NCI-H1436 treated with DMSO at 0.1 percent for 48 hours (cell line): Measurements from ENCODE around the gene RNF130.
"Not testable (repeated sequence)": the region's sequence is repeated elsewhere in the genome, so short reads cannot be mapped to it uniquely, and the experiment has no call there.

ENCODE experiments used
- DNase-seq: peaks from one replicate; lab custom pipeline; 2025; lab: John Stamatoyannopoulos, UW

RNF130 gene

DNA sequence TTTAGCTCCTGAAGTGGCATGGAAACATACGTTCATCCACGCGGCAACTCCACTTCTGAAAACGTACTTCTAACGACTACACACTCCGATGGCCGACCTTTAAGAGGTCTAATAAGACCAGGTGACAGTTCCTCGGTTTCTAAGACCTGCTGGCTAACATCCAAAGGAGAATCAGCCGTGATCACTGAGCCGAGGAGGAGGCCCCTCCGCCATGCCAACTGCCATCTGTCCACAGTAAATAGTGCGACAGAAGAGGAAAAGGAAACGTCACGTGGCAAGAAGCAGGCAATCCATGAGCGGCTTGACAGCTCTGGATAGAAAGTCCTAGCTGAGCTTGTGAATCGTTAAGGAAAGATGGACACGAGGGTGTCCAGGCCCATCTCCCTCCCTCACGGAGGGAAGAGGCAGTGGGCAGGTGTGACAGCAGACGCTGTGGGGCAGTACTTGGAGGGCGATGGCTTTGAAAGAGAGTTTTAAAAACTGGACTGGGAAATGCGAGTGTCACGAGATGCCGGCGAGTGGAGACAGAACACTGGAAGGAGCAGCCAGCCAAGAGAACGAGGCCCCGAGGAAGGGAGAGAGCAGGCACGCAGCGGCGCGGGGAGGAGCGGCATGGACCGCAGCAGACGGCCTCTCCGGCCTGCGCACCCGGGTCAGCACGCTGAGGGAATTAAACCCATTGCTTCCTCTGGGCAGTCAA is 97.2 kb downstream of the RNF130 start:
- no peak for DNase-seq

DNA sequence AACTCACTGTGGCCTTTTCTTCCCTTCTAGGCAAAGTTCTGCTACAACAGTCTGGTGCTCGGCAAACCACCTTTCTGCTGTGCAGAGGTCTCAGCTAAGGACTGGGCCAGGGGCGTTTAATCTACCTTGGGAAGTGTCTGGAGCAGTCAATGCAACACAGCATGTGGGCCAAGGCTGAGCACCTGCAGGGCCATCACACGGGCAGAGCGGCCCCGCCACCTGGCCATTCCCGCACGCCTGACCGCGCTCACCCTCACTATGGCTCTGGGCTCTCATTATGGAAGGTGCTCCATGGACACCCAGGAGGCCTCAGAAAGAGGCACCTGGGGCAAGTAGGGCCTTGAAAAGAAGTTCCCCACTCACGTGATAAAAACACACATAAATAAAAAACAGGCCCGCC is 98.2 kb downstream of the RNF130 start:
- DNase-seq = no peak

DNA sequence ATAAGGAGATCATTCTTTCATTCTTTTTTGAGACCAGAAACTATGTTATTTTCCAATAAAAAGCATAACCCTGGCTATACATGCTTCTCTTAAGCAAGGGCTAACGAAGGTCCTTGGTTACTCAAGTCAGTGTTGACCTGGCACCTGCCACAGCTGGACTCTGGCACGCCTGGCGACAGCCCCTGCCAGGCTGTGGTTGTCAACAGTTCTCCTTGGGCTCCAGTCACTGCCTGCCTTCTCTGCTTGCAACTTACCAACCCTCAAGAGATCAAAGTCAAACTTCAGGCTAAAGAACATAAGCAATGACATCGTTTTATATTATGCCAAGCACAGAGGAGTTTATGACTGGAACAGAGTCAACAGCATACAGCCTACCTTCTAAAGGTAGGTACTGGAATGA is 102.4 kb downstream of the RNF130 start:
- no peak for DNase-seq

DNA sequence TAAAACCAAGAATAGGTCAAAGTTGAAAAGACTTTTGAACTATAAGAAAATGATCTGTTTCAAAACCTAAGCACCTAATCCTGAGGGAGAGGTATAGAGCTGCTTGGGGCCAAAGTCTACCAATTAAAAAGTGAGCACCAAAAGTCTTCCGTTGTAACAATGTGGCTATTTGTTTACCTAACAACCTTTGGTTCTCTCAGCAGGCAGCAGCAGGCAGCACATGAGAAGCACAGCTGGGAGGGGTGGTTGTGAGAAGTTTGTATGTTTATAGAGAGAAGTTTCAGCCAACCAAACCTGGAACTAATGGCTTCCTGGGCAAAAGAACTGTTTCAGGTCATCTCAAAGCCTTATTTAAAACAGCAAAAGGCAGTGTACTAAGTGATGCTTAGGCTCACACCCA is 104.1 kb downstream of the RNF130 start:
- no peak for DNase-seq

DNA sequence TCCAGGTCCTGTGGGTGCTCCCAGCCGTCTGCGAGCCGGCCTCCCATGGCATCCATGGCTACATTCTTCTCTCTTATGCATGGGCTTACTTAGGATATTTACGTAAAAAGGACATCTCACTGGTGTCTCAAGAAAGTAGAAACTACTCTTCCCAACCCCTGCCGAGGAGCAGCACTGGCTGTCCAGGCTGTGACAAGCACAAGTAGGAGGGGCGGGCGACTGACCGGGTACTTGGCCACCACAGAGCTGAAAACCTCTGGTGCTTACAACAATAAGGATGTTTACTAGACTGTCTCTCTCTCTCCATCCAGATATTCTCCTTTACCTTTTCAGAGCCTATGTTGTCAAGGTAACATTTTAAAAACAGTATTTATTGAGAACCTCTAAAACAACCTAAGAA is 107.5 kb downstream of the RNF130 start:
- no peak for DNase-seq

DNA sequence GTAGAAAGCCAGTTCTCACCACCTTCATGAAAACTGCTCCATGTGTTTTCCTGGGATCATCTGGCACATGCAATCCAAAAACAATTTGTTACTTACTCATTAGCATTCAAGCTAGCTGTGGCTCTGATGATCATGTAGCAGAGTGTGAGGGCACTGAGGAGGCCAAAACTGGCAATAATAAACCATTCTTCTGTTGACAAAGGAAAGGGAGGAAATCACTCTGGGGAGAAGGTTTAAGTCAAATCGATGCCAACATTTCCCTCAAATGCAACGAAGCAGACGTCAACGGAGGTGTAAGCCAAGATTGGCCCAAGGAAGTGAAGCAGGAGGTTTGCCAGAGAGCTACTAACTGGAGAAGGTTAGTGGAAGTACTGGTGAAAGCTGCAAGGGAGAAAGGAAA is 108.2 kb downstream of the RNF130 start:
- DNase-seq = no peak

DNA sequence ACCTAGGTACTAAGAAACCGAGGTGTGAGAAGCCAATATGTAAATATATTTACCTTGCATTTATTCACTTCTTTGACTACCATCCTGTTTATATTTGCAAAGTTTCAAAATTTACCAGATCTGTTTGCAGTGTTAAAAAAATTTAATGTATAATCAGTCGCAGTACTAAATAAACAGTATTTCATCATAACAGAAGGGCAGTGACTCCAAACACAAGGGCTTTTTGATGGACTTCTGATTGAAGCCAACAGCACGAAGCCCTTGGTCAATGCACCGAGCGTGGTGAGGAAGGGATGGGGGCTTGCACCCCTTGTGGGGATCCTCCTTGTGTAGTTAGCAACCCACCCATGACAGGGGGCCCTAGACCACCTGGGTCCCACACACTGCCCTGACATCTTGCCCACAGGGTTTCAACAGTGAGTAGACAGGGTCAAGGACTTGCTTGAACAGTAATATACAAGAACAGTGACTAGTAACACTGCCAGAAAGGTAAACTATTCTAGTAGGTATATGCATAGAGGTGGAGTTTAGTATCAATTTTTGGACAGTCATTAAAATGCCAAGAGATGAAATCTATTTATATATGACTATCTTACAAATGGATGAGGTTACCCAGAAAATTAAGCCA is 111.2 kb downstream of the RNF130 start:
- DNase-seq = no peak

DNA sequence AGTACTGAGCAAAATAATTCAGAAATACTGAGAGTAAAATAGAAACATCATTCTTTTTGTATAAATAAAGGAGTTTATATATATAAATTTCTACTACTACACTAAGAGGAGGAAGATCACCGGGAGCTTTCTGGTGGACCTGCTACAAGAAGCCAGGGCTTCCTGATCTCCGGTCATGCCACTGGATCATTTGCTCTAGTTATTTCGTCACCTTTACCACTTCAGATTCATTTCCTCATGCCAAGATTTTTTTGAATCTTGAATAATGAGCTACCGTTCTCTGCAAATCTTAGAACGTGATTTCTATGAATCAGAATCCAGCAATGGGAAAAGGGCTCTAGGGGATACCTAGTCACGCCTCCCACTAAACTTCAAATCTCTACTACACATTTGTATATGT is 111.9 kb downstream of the RNF130 start:
- DNase-seq = no peak

DNA sequence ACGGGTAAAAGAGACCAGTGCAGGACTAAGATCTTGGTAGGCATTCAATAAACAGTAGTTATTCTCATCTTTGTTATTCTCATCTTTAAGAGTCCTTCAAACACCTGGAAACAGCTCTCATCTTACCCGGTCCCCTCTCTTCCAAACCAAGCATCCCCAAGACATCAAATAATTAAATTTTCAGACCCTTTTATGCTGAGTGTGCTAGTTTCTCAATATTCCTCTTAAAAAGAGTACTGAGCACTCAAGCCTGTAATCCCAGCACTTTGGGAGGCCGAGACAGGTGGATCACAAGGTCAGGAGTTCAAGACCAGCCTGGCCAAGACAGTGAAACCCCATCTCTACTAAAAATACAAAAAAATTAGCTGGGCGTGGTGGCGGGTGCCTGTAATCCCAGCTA is 112.4 kb downstream of the RNF130 start:
- not testable (repeated sequence) for DNase-seq

DNA sequence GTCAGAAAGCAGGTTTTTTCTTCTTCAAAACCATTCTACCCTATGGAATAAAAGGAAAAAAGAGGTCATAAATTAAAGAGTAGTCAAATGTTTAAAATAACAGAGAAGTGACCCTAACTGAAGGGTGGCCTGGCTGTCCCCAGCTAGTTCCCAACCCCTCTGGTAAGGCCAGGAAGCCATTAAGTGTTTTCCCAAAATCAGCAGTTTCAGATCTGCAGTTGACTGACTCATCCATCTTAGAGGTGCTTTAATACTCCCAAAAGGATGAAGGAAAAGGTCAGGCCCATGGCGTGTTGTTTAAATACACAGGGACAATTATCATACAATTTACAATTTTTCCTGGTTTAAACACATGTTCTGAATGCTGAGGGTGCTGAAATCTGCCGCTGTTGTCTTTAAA is 115.9 kb downstream of the RNF130 start:
- no peak for DNase-seq

DNA sequence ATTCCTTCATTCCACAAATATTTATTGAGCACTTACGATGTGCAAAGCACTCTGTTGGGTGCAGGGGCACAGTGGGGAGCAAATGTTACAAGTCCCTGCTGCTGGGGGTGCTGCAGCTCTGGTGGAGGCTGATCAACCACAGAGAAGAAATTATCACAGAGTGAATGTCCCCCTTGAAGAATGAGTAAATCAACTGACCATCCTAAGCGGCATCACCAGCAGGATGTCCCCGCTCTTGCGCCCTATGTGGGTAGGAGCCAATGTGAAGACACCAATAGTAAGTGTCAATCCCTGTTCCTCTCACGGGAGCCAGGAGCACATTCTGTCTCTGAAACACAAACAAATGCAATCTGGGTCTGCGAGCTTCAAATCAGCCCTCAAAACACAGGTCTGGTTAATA is 116.5 kb downstream of the RNF130 start:
- DNase-seq = no peak

DNA sequence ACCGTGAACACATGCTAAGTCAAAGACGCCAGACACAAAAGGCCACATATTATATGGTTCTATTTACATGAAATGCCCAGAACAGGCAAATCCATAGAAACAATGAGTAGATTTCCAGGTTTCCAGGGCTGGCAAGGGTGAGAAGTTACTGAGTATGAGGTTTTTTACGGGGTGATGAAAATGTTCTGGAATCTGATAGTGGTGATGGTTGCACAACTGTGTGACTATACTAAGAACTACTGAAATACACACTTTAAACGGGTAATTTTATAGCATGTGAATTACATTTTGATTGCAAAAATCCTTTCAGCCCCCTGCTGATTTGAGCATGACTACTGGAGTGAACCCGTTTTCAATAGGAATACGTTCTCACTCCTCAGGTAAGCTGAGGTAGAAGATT is 117.1 kb downstream of the RNF130 start:
- no peak for DNase-seq

DNA sequence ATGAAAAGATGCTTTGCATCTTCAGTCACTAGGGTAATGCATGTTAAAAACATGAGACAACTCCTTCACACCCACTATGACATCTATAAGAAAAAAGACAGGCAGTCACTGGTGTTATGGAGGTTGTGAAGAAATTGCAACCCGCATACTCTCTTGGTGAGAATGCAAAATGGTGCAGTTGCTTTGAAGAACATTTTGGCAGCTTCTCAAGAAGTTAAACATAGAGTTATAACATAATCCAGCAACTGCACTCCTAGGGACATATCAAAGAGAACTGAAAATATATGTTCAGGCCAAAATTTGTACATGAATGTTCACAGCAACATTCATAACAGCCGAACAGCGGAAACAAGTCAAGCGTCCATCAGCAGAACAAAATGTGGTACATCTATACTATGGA is 117.6 kb downstream of the RNF130 start:
- no peak for DNase-seq

DNA sequence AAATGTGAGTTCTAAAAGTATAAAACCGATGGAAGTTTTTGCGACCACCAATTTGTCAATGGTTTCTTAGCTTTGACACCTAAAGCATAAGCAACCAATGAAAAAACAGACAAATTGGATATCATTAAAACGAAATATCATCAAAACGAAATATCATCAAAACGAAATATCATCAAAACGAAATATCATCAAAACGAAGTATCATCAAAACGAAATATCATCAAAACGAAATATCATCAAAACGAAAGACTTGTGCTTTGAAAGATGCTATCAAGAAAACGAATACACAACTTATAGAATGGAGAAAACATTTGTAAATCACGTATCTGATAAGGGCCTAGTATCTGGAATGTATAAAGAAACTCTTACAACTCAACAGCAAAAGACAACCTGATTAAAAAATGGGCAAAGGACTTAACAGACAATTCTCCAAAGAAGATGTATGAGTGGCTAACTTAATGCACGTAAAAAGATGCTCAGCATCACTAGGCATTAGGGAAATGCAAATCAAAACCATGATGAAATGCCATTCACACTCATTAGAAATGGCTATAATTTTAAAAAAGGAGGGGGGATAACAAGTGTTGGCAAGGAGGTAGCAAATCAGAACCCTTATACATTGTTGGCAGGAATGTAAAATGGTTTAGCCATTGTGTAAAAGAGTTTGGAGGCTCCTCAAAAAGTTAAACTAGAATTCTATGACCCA is 134.4 kb downstream of the RNF130 start:
- no peak for DNase-seq

DNA sequence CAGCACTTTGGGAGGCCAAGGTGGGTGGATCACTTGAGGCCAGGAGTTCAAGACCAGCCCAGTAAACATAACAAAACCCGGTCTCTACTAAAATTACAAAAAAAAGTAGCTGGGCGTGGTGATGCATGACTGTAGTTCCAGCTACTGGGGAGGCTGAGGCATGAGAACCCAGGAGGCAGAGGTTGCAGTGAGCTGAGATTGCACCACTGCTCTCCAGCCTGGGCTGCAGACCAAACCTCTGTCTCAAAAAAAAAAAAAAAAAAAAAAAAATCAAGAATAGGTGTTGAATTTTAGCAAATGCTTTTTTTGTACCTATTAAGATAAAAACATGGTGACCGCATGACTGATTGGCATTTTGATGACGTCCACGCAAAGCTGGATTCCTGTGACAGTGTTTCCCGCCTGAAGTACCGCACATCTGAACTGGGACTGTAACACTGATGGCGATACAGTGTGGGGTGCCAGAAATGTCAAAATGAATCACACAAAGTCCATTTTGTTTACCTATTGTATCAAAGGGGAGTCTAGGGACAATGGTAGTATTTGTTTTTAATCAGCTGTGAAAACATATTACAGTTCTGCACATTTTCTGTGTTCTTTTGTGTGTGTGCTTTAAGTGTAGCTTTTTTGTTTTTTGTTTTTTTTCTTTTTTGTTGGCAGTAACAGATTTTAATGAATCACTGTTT is 140.6 kb downstream of the RNF130 start:
- no peak for DNase-seq

DNA sequence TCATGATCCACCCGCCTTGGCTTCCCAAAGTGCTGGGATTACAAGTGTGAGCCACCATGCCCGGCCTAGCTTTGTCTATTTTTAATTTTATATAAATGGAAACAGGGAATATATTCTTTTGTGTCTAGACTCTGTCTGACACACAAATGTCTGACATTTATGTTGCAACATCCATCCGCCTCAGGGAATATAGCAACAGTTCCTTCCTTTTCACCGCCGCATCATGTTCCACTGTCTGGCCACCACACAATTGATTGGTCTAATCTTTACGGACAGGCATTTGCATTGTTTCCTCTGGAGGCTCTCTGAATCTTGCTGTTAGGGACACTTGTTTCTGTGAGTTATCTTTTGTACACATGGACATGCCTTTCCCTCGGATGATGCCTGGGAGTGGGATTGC is 143.7 kb downstream of the RNF130 start:
- no peak for DNase-seq

DNA sequence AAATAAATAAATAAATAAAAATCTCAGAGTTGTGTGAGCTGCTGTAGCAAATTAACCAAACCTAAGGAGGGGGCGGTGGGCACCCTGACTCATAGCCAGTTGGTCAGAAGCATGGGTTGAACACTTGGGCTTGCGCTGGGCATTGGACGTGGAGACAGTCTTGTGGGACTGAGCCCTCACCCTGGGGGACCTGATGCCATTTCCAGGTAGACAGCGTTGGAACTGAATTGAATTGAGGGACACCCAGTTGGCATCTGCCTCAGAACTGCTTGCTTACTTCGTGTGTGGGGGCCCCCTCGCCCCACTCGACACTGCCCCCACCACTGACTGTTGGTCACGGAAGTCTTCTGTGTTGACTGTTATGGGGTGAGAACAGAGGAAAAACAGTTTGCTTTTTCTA is 144.9 kb downstream of the RNF130 start:
- no peak for DNase-seq

DNA sequence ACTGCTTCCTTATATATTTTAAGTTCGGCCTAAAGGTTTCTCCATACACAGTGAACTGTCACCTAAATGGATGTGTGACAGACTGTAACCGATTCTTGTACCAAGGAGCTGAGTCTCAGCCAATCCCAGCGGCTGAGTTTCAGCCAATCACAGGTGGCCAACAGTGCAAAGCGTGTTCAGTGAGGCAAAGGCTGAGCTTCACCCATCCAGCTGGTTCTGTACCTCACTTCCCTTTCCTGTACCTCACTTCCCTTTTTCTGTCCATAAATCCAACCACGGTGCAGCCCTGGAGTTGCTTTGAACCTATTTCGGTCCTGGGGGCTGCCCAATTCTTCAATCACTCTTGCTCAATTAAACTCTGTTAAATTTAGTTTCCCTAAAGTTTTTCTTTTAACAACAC is 148.1 kb downstream of the RNF130 start:
- no peak for DNase-seq

DNA sequence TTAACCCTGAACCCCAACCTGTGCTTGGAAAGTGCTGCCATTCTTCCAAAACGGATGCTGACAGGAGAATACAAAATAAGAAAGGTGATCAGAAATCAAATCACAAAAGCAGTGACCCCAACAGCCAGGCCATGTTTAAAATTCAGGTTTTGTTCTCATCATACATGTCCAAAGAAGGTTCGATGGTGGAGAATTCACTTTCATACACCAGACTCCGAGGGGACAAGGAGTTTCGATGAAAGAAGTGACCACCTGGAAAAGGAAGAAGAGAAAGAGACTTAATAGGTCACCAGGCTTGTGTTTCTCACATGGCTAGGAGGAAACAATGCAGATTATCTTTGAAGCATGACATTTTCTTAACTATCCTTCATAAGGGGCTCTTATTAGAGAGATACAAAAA is 151.4 kb downstream of the RNF130 start:
- no peak for DNase-seq

DNA sequence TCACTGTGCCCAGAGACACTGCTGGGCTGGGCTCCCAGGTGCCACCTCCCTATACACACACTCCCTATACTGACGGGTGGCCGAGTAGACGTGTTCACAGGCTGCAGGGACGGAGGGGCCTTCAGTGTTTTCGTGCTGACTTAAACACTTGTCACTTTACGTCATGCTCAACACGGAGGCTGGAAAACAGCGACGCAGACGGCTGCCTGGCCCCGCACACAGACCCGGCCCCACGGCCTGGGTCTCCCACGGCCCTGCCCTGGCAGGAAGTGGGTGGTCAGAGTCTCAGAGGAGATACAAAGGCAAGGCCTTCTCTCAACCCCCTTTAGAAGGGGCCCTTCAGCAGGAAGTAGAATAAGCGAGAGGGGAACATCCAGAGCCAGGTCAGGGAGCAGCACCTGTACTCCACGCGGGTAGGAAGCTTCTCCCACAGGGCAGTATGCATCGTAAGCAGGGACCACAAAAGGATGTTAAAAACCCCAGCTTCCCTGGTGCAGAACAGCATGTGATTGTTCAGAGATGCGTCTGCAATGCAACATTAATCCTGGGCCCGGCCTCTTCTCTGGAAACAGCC is 152.0 kb downstream of the RNF130 start:
- no peak for DNase-seq

DNA sequence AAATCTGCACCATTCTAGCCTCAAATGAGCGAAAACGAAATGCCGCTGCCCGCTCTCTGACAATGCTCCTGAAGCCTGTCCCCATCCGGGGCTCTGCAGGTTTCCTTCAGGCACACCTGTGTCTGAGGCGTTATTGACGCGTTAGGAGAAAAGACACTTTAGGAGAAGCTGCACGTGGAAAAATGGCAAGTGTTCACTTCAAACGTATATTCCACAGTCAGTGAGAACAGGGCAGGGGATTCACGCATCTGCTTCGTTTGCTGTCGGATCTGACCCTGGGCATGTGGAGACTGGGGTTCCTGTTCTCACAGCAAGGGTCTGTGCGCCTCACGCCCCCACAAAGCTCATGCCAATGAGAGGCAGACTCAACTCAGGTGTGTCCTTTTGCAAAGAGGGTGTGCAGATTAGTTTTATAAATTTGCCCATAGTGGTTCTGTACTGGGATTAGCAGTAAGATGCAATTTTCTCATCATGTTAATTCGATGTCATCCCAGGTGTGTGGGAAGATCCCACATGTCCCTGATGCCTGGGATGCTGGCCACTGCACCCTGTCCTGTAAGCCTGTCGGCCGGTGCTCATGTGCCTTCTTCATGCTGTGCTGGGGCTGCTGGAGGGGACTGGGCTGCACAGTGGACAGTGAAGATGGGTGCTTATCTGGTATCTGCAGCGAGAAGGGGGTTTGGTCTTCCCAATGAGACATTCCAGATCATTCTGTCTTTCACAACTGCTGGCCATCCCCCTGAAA is 152.6 kb downstream of the RNF130 start:
- no peak for DNase-seq

DNA sequence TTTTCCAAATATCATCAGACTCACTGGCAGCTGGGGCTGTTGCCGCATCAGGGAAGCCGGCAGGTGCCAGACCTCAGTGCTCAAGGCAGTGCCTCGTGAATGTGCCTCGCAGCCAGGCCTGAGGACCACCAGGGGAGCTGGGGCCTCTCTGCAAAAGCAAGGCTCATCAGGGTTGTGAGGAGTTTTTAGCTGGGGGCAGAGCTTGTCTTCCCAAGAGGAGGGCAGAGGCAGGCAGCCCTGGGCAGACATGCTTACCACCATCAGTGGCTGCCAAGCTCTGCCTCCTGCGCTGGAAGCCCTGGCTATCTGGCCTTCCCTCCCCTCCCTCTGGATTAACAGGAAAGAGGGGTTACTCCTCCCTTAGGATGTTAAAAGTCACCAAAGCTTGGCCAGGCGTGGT is 155.0 kb downstream of the RNF130 start:
- no peak for DNase-seq
